Stimulated activated naive CD8-positive, alpha-beta T cell treated with anti-CD3 and anti-CD28 coated beads, Interleukin-15, Interleukin-2, amounts not matched to agents 100 U/mL and 50 U/mL, for 24 hours (primary cell): ENCODE measurements around the gene CLDN25.
"Not testable (repeated sequence)": the region's sequence is repeated elsewhere in the genome, so short reads cannot be mapped to it uniquely, and the experiment has no call there.

Source experiments
- ATAC-seq: fragments of 150-1000 bp; cut with Tn5 transposase; one replicate; pipeline ENCODE4 v1.10.0; 2021
- DNase-seq: peaks from one replicate; pipeline ENCODE4 v3.0.0; 2021

Gene CLDN25

GRCh38 chr11:113779496-113779895, at the start of gene CLDN25:
Gene CLDN25 (plus strand): TSS chr11:113779796. CDS start chr11:113779796, 0 bp downstream.
- DNase-seq, result no peak
- no peak for ATAC-seq

DNA sequence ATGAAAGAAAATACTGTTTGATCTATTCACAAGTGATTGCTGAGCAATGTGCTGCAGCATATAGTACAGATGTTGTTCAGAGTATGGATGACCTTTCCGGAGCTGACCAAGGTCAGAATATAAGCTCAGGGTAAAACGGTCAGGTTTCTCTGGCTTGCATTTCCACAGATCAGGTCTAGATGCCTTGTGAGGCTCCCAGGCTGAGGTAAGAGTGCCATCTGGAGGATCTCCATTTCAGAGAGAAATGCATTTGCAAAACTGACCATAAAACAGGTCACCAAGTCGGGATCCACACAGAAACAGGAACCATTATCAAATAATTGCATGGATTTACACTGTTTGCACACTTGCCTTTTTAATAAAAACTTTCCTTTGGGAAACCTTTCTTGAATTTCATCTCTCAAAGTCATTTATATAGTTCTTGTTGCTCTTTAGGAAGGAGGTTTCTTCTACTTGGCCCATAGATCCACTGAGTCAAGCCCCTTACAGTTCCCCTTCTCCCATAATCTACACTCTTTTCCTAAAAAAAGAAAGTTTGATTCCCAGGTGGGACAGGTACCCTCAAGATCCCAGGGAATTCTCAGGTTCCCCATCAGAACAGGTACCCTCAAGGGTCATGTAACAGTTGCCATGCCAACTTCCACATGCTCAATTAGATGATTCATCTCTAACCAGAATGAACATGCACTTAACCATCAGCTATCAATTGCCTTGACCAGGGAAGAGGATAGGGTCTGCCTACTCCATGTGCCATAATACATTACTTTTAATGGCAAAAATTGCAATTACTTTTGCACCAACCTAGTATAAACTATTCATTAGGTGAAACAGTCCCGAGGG, 48.5 kb upstream of the CLDN25 start:
- DNase-seq (no peak), ATAC-seq (no peak)

- ATAC-seq (no peak), DNase-seq (no peak)
These were observed 47.5 kb upstream of the CLDN25 start for GRCh38 chr11:113732092-113732491.

DNA sequence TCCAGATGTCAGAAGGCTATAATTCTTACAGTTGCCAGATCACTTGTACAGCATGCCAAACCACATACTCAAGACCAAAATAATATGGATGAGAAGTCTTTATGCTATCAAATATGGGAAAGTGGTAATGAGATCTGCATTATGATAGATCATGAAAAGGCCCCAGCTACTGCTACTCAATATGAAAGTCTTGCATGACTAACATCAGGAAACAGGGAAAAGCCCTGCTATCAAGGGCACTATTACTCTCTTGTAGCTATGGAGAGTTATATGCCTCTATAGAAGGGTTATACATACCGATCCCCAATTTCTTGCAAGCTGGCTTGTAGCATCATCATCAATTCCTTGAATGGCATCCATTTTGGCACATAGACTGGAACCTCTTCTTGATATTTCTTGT, 43.3 kb upstream of the CLDN25 start:
- peak; percentile 65 for ATAC-seq
- DNase-seq, result no peak

- no peak for ATAC-seq
- DNase-seq, result no peak
These were observed 26.7 kb upstream of the CLDN25 start for GRCh38 chr11:113752932-113753331.

DNA sequence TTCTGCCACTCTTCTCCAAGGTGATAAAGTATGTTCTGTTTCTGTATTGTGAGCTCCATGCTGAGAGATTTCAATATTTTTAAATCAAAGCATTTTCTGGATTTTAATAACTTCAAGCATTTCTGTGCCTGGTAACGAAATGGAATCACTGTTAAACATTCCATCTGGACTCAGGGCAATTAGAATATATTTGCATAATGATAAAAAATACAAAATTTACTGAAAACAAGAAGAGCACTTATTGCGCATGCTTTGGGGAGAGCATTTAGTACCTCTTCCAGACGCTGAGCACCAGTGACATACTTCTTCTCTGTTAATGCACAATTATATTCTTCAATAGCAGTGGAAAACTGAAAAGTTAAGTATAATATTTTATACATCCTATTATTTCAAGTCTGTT, 19.4 kb upstream of the CLDN25 start:
- DNase-seq (no peak), ATAC-seq (no peak)

DNA sequence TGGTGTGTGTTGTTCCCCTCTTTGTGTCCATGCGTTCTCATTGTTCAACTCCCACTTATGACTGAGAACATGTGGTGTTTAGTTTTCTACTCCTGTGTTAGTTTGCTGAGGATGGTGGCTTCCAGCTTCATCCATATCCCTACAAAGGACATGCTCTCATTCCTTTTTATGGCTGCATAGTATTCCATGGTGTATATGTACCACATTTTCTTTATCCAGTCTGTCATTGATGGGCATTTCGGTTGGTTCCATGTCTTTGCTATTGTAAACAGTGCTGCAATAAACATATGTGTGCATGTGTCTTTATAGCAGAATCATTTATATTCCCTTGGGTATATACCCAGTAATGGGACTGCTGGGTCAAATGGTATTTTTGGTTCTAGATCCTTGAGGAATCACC, 16.6 kb upstream of the CLDN25 start:
- DNase-seq, ATAC-seq: not testable (repeated sequence)

GRCh38 chr11:113764527-113765219, 14.9 kb upstream of the CLDN25 start:
- DNase-seq (no peak), ATAC-seq (no peak)

- ATAC-seq (no peak), DNase-seq (no peak)
These were observed 7.6 kb upstream of the CLDN25 start for GRCh38 chr11:113771964-113772363.

- ATAC-seq (no peak), DNase-seq (no peak)
These were observed 6.5 kb upstream of the CLDN25 start for GRCh38 chr11:113773092-113773415.

DNA sequence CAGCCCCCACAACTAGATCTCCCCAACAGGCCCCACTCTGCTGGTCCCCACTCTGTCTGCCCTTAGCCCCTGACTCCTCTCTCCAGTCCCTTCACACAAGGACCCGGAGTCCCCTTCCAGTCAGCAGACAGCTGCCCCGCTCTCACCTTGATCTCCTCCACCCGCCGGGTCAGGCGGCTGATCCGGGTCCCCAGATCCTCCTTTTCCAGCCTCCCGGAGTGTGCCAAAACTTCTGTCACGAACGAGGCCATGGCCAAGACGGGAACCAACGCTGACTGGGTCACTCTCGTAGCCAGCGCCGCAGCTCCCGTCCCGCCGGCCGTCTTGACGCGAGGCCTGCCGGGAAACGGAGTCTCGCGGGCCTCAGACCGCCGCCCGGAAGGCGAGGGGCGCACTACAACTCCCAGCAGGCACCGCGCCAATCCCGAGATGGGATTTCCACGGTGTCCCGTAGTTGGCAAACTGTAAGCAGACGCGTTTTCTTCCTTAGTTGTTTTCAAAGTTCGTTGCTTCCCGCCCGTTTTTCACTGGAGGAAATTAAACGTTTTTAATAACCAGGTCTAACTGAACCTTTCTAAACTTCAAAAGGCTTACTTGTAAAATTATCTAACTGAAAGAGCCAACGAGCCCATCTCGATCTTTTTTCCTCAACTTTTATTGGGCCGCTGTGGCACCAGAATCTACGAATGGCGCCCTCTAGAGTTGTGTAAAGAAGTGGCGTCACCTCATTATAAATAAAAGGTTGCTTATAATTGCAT, 6.0 kb upstream of the CLDN25 start, which contains the start of gene ZW10:
TSS of gene ZW10 (minus strand) at position 277 of the 758 bp plus-strand sequence. CDS start at position 251, 26 bp downstream.
- ATAC-seq (peak; percentile 99), DNase-seq (peak; percentile 93)

DNA sequence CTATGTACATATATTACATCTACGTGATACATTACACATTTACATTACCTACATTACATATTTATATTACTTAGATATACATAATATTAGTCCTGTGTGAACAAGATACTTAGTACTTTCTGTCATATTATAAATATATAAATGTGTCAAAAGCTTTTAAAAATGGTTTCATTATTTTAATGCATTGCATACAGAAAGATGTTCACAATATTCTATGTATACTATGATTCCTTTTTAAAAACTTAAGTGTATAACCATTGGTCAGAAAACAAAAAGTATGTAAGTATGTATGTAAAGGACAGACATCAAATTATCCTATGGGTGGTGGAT, 5.5 kb upstream of the CLDN25 start:
- DNase-seq (no peak), ATAC-seq (no peak)

- ATAC-seq (no peak), DNase-seq (no peak)
These were observed 1.3 kb upstream of the CLDN25 start for GRCh38 chr11:113778111-113778910.

DNA sequence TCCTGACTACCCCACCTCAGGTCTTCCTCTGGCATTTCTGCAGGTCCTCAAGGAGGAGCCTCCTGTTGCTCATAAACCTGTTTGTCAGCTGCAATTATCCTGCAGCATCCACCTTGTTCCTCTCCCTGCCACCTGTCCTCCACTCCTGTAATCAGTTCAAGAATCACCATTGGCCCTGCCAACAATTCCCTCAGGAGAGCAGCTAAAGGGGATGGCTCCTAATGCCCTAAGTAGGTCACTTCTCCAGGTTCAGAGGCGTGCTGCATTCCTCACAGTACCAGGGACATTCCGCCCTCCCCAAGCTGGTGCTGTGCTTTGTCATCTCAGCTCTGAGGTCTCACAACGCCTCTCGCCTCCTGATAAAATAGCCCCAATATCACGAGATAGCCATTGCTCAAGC, 2.1 kb downstream of the CLDN25 start:
- ATAC-seq (no peak), DNase-seq (no peak)

DNA sequence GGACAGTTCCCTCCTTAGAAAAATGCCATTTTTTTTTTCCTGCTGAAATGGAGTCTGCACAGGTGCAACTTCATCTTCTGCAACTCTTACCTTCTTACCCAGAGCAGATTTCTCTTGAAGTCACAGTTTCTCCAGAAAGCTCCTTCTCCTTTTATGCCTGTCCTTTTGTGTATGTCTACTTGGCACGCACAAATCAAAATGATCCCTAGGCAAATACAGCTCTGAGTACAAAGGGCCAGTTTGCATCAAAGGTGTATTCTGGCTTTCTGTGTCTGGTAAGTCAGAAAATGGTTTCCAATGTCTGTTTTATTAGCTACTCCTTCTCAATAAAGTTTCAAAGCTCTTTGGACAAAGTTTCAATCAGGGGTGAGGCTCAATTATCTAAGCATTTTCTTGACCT, 2.5 kb downstream of the CLDN25 start:
- no peak for DNase-seq
- no peak for ATAC-seq

DNA sequence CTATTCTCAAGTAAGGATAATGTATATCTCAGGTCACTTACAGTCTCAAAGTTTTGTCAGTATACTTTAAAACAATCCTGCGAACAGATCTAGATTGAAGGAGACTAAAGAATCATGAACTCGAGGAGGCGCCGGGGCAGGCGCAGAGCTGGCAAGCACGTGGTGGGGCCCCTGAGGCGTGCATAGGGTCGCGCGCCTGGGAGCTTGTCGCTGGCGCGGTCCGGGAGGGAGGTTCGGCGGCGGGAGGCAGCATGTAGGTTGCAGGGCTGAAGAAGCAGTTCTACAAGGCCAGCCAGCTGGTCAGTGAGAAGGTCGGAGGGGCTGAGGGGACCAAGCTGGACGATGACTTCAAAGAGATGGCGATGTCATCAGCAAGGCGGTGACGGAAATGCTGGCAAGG, 9.4 kb downstream of the CLDN25 start:
- not testable (repeated sequence) for DNase-seq

GRCh38 chr11:113789675-113790320, 10.2 kb downstream of the CLDN25 start:
- no peak for ATAC-seq

More for the DNA sequence above, 9.4 kb downstream of the CLDN25 start:
- not testable (repeated sequence) for ATAC-seq

DNA sequence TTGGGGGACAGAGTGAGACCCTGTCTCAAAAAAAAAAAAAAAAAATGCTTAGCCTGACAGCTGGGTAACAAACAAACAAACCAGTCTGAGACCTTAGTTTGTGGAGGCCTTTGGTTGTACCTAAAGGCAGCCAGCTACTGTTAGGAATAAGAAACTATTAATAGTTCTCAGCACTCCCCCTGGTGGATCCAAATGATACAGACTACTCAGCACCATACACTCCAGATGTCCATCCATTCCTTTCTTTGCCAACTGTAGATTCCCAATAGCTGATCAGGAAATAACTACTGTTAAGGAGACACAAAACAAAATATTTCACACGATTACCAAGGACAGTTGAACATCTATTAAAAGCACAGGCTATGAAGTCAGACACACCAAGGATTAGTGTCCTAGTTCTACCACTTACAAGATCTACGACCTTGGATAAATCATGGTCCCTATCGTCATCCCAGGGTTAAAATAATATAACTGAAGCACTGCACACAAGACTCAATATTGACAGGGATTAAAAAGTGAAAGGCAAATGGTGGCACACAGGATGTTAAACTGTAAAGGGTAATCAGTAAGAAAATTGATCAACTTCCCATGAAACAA, 17.2 kb downstream of the CLDN25 start:
- peak; percentile 7 for DNase-seq
- ATAC-seq, result peak; percentile 32

More at GRCh38 chr11:113789675-113790320, 10.2 kb downstream of the CLDN25 start:
- no peak for DNase-seq

DNA sequence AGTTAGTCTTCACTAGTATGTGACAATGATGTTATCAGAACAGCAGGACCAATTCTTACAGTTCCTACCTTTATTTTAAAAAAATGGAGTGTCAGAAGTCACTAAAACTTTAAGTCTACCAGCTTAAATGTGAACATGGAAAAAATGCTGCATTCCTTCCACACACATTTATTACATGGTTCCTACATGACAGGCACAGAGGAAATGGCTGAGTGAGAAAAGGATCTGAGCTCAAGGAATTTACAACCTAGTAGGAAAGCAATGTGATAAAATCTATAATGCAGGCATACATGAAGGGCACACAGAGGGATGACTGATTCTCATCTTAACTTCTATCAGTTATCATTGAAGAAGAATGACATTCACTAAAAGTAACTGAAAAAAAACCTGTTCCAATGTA, 23.0 kb downstream of the CLDN25 start:
- DNase-seq, result no peak
- ATAC-seq, result no peak

- no peak for ATAC-seq
These were observed 26.0 kb downstream of the CLDN25 start for GRCh38 chr11:113805640-113806039.

DNA sequence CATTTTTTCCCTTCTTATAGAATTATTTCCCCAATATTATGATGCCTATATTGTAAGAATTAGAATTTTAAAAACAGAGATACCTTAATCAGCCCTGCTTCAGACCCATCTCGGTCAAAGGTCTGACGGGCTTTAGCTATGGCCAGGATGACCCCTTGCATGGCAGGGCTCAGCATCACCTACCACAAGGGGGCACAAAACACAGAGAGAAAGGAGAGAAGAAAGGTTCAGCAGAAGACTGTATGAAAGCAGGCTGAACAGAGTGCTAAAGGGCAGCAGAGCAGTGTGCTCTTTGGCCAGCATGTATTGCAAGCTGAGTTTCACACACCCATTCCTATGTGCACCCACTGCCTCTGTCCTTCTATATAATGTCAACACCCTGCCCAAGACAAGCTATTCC, 26.8 kb downstream of the CLDN25 start:
- DNase-seq (peak; percentile 14), ATAC-seq (no peak)

More at GRCh38 chr11:113805640-113806039, 26.0 kb downstream of the CLDN25 start:
- no peak for DNase-seq
